Hematopoietic multipotent progenitor cell treated with erythropoietin and hydrocortisone succinate and interleukin-3 and kit ligand, for 17 days (in vitro differentiated cells): ENCODE data around the gene TNNT3.

ENCODE experiments used
- DNase-seq: peaks from one replicate; pipeline ENCODE4 v3.0.0-alpha.2; 2015; ENCODE audit warnings: low spot score

TNNT3 gene

GRCh38 chr11:1896923-1897322, 22.6 kb upstream of the TNNT3 start:
- no peak for DNase-seq

GRCh38 chr11:1899090-1899489, 20.4 kb upstream of the TNNT3 start:
- DNase-seq, result peak; percentile 9

- DNase-seq, result no peak
Measured at GRCh38 chr11:1899686-1900085, 19.8 kb upstream of the TNNT3 start.

GRCh38 chr11:1906181-1906580, 13.3 kb upstream of the TNNT3 start:
- no peak for DNase-seq

GRCh38 chr11:1906611-1907423, 12.7 kb upstream of the TNNT3 start:
- no peak for DNase-seq

GRCh38 chr11:1908618-1909017, 10.9 kb upstream of the TNNT3 start:
- DNase-seq, result no peak

- DNase-seq, result no peak
Measured at GRCh38 chr11:1909524-1909923, 10.0 kb upstream of the TNNT3 start.

GRCh38 chr11:1912289-1912878, 7.1 kb upstream of the TNNT3 start:
- DNase-seq, result no peak

GRCh38 chr11:1913271-1914060, 6.0 kb upstream of the TNNT3 start:
- no peak for DNase-seq

- no peak for DNase-seq
Measured at GRCh38 chr11:1915795-1916131, 3.7 kb upstream of the TNNT3 start.

- no peak for DNase-seq
Measured at GRCh38 chr11:1916132-1916985, 3.1 kb upstream of the TNNT3 start.

GRCh38 chr11:1916986-1917522, 2.4 kb upstream of the TNNT3 start:
- no peak for DNase-seq

GRCh38 chr11:1917523-1918435, 1.7 kb upstream of the TNNT3 start:
- no peak for DNase-seq

- DNase-seq, result no peak
Measured at GRCh38 chr11:1918436-1919315, 827 bp upstream of the TNNT3 start.

GRCh38 chr11:1920128-1920908, 815 bp downstream of the TNNT3 start:
- DNase-seq, result no peak

GRCh38 chr11:1920909-1921573, 1.5 kb downstream of the TNNT3 start:
- no peak for DNase-seq

- no peak for DNase-seq
Measured at GRCh38 chr11:1921574-1922141, 2.2 kb downstream of the TNNT3 start.

- DNase-seq, result no peak
Measured at GRCh38 chr11:1922481-1923081, 3.1 kb downstream of the TNNT3 start.
